Ectodermal cell (in vitro differentiated cells): ENCODE measurements around the gene ZNF333.

Source experiments
- H3K27ac ChIP-seq: 2 replicates; pipeline ENCODE4 v1.7.0; 2013; ENCODE audit warnings: mild to moderate bottlenecking, low read depth, low read length; ENCODE audit not compliant: insufficient read depth, poor library complexity, severe bottlenecking
- H3K27me3 ChIP-seq: 2 replicates; pipeline ENCODE4 v1.7.0; 2013; ENCODE audit warnings: mild to moderate bottlenecking, low read length; ENCODE audit not compliant: insufficient read depth, control insufficient read depth, poor library complexity, severe bottlenecking
- H3K36me3 ChIP-seq: one replicate; pipeline ENCODE4 v1.7.0; 2013; ENCODE audit warnings: low read length; ENCODE audit not compliant: control insufficient read depth, insufficient read depth
- H3K4me1 ChIP-seq: one replicate; pipeline ENCODE4 v1.7.0; 2013; ENCODE audit warnings: low read length; ENCODE audit not compliant: control insufficient read depth, insufficient read depth
- H3K4me3 ChIP-seq: 2 replicates; pipeline ENCODE4 v1.7.0; 2013; ENCODE audit warnings: low read depth, low read length, control low read depth; ENCODE audit not compliant: insufficient read depth
- H3K9me3 ChIP-seq: 2 replicates; pipeline ENCODE4 v1.7.0; 2013; ENCODE audit warnings: mild to moderate bottlenecking, low read length, moderate library complexity; ENCODE audit not compliant: control insufficient read depth
- WGBS, 2 experiments: methylation state at CpG; one replicate each; pipeline ENCODE4 v1.1.7; 2013; ENCODE audit warnings: missing lambda C conversion rate in 2 of 2; 5-methylcytosine and 5-hydroxymethylcytosine counted together

The ZNF333 gene

DNA sequence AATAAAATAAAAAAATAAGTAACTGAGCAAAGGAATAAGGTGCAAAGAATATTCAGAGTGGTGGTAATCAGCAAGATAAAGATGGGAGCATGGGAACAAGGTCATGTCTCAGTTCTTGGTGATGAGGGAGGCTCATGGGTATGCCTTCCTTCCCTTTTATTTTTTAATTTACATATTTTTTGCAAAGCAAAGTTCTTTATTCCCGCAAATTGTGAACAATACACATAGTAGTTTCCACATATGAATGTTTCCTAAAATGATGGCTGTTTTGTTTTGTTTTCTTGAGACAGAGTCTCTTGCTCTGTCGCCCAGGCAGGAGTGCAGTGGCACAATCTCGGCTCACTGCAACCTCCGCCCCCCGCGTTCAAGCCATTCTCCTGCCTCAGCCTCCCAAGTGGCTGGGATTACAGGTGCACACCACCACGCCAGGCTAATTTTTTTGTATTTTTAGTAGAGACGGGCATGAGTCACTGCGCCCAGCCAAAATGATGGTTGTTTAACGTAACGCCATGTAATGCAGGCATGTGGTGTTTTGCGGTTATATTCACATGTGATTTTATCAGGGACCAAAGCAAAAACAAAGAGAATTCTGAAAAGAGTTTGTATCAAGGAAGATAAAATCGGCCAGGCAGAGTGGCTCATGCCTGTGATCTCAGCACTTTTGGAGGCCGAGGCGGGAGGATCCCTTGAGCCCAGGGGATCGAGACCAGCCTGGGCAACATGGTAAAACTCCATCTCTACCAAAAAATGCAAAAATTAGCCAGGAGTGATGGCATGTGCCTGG lies 93.0 kb downstream of the ZNF333 start:
- Histone ChIP-seq H3K9me3 (peaks cover 3% of the 10 kb centered on the region), H3K27me3 (no peaks in the 10 kb centered on the region), H3K4me3 (no peak overlapping the region), H3K27ac (no peak overlapping the region), H3K4me1 (no peaks in the 10 kb centered on the region), H3K36me3 (no peaks in the 10 kb centered on the region)
- 88% methylated on average over 15 of the region's 16 CpGs for WGBS, 2 experiments
